SJCRH30 (cell line): ENCODE results near the gene TMEM156. TPM values are rescaled to one million over a fixed set of nuclear protein-coding genes. Genes with fewer than 3 reads are reported as not detected.
"Not testable (repeated sequence)": the region's sequence is repeated elsewhere in the genome, so short reads cannot be mapped to it uniquely, and the experiment has no call there.

ENCODE experiments used
- DNase-seq, 2 experiments: peaks; one replicate each; pipeline ENCODE4 v3.0.0-alpha.2; 2015 to 2020
- H3K27ac ChIP-seq: fragments of 250-450 bp; sonication (Bioruptor Pico); 2 replicates; pipeline ENCODE4 v1.5.1; 2020; ENCODE audit warnings: mild to moderate bottlenecking, moderate library complexity
- H3K27me3 ChIP-seq: fragments of 250-450 bp; sonication (Bioruptor Pico); 2 replicates; pipeline ENCODE4 v1.5.1; 2020; ENCODE audit warnings: mild to moderate bottlenecking, moderate library complexity
- H3K36me3 ChIP-seq: fragments of 250-450 bp; sonication (Bioruptor Pico); 2 replicates; pipeline ENCODE4 v1.5.1; 2020; ENCODE audit warnings: mild to moderate bottlenecking, moderate library complexity
- H3K4me1 ChIP-seq: fragments of 250-450 bp; sonication (Bioruptor Pico); 2 replicates; pipeline ENCODE4 v1.5.1; 2020; ENCODE audit warnings: mild to moderate bottlenecking, moderate library complexity
- H3K4me3 ChIP-seq: fragments of 250-450 bp; sonication (Bioruptor Pico); 2 replicates; pipeline ENCODE4 v1.5.1; 2020; ENCODE audit warnings: mild to moderate bottlenecking, moderate library complexity
- H3K9me3 ChIP-seq: fragments of 250-450 bp; sonication (Bioruptor Pico); replicated peaks from 2 replicates; pipeline ENCODE4 v1.5.1; 2020; ENCODE audit warnings: mild to moderate bottlenecking, moderate library complexity
- total RNA-seq: library from RNA; depleted of rRNA; stranded (reverse); fragments of >200 nt; shearing (Covaris generic); gene quantifications from 2 replicates; pipeline ENCODE4 v1.2.3, GENCODE V29; 2014

Gene TMEM156
- total RNA-seq, 1 experiment from 2014 or later = not detected

DNA sequence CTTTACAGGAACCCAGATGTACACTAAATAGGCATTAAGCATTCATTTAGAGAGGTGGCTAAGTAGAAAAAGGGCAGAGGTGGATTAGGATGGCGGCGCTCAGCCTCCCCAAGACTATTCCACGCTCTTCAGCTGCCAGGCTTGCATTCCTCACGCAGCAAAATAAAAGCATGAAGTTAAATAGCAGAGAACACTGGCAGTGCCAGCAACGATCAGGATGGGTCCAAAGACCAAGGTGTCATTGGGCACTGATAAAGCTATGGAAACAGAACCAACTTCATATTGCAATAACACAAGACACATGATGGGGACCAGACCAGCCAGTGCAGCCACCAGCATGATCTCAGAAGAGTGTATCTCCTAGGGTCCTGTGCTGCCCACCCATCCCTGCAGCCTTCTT lies 42.0 kb downstream of the TMEM156 start:
- H3K27ac ChIP-seq = no peak overlapping the region
- no peaks in the 10 kb centered on the region for H3K9me3 ChIP-seq
- H3K36me3 ChIP-seq = no peaks in the 10 kb centered on the region
- no peak for DNase-seq
- H3K4me3 ChIP-seq = no peak overlapping the region
- no peaks in the 10 kb centered on the region for H3K27me3 ChIP-seq
- H3K4me1 ChIP-seq = peaks cover 8% of the 10 kb centered on the region

DNA sequence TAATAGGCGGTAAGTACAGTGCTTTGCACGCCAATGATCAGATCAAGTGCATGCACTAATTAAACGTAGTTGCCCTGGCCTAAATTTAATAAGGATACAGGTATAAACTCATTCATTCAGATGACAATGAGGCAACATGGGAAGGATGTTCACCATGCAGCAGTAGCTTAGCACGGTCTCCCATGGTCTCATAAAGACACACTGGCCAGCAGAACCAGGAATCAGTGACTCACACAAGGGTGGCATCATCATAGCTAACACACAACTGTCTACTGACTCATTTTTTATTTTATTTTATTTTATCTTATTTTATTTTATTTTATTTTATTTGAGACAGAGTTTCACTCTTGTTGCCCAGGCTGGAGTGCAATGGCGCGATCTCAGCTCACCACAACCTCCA lies 42.7 kb downstream of the TMEM156 start:
- no peak for DNase-seq
- no peak overlapping the region for H3K4me3 ChIP-seq
- no peaks in the 10 kb centered on the region for H3K9me3 ChIP-seq
- no peak overlapping the region for H3K27ac ChIP-seq
- H3K4me1 ChIP-seq = peaks cover 15% of the 10 kb centered on the region
- no peaks in the 10 kb centered on the region for H3K27me3 ChIP-seq
- H3K36me3 ChIP-seq = no peaks in the 10 kb centered on the region

DNA sequence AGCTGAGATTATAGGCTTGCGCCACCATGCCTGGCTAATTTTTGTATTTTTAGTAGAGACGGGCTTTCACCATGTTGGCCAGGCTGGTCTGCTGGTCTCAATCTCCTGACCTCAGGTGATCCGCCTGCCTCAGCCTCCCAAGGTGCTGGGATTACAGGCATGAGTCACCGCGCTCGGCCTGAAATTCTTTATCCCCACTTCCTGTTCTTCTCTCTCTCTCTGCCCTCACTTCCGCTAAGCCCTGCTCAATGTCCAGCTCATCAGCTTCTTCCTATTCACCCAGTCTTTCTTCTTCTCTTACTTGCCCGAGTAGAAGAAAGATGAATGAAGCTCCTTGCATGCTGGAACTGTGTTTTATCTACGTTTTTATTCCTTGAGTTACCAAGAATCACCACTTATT lies 43.9 kb downstream of the TMEM156 start:
- H3K9me3 ChIP-seq, H3K4me3 ChIP-seq, H3K27ac ChIP-seq, H3K36me3 ChIP-seq, DNase-seq, H3K27me3 ChIP-seq: not testable (repeated sequence)
- H3K4me1 ChIP-seq = peaks cover 17% of the 10 kb centered on the region

DNA sequence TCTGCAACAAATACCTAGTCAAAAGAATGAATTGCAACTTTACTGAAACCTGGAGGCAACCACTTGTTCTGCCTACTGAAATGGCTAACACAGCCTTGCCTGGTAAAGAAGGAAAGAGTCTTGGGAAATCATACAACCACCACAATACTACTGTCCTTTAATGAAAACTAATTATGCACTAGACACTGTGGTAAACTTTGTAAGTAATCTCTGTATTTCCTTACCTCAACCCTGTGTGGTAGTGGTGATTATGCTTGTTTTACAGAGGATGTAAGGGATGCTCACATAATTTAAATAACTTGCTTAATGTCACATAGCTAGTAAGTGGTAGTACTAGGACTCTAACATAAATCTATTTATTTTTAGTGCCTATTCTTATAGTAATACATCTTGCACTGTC lies 44.7 kb downstream of the TMEM156 start:
- no peak overlapping the region for H3K27ac ChIP-seq

DNA sequence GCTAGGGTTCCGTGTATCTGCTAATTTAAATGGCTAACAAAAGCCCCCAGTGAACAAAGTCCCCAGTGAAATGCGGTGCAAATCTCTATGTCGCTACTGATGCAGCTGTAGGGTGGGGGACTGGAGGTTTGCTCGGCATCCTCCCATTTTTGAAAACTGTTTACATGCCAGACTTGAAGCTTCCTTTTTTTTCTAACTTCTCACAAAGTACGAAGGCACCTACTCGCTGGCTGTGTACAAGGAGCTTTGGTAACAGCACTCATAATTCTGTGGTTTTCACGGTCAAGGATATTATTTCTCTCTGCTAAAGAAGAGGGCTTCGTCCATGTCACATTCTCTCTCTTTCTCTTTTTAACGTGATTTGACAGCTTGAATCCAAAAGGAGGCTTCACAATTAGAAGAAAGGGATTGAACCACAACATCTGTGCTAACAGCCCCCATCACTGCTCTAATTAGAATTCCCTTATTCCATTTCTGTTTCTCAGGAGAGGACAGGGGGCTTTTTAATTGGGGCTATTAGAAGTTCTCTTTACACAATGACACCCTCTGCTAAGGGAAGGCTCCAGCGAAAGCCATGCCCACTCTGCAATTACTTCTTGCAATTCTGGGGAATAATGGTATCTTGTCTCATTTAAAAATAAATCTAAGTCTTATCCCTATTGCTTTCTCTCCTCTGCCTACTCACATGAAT lies 46.7 kb downstream of the TMEM156 start:
- Histone ChIP-seq H3K9me3 (no peaks in the 10 kb centered on the region), H3K4me3 (peak overlapping the region; percentile 55), H3K4me1 (peaks cover 17% of the 10 kb centered on the region), H3K27me3 (no peaks in the 10 kb centered on the region), H3K27ac (peak overlapping the region; percentile 85), H3K36me3 (no peaks in the 10 kb centered on the region)
- peak; percentile 44 to 79 for DNase-seq

More for the DNA sequence above, 44.7 kb downstream of the TMEM156 start:
- DNase-seq = no peak
- Histone ChIP-seq H3K27me3 (no peaks in the 10 kb centered on the region), H3K9me3 (no peaks in the 10 kb centered on the region), H3K36me3 (no peaks in the 10 kb centered on the region), H3K4me3 (no peak overlapping the region), H3K4me1 (peaks cover 17% of the 10 kb centered on the region)

DNA sequence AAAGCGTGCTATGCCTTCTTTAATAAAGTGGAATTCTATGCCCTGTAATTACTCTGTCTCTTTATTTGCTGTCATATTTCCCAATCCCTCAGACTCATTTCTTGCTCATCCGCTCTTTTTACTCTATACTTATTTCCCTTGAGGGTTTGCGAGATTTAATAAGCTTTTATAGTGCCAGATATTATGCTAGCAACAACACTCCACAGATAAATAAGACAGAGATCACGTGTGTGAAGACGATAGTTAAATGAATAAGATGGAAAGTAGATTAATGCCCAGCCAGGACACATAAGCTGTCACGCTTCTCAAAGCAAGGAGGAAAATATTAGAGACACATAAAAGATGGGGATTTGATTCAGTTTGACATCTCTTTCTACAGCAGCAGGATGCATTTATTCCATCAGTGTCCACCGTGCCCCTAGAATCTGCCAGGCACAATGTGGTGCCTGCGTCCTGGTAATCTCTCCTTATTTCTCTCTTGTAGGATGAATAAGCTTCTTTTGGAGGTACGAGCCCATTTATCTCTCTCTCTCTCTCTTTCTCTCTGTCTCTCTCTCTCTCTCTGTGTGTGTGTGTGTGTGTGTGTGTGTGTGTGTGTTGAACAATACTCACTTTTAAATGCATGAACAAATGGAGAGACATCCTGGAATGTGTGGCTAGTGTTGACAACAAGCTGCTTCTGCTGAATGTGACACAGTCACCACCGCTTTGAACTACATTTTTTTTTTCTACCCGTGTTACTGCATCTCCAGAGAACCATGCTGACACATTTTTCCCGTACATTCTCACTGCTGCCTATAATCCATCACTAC lies 48.2 kb downstream of the TMEM156 start:
- H3K27me3 ChIP-seq = no peaks in the 10 kb centered on the region
- H3K4me1 ChIP-seq = peaks cover 17% of the 10 kb centered on the region
- no peaks in the 10 kb centered on the region for H3K36me3 ChIP-seq
- H3K9me3 ChIP-seq = no peaks in the 10 kb centered on the region
- no peak overlapping the region for H3K4me3 ChIP-seq
- peak in 1 of 2 experiments; percentile 38 for DNase-seq
- no peak overlapping the region for H3K27ac ChIP-seq

DNA sequence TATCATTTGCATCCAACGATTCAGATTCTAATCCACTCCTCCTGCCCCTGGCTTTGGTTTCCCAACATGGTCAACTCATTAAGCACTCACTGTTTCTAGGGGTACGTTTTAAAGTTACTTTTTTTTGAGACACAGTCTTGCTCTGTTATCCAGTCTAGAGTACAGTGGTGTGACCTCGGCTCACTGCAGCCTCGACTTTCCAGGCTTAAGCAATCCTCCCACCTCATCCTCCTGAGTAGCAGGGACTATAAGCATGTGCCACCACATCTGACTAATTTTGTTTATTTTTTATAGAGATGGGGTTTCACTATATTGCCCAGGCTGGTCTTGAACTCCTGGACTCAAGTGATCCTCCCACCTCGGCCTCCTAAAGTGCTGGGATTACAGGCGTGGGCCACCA lies 48.9 kb downstream of the TMEM156 start:
- DNase-seq = no peak
- H3K27ac ChIP-seq = no peak overlapping the region
- H3K27me3 ChIP-seq = no peaks in the 10 kb centered on the region

DNA sequence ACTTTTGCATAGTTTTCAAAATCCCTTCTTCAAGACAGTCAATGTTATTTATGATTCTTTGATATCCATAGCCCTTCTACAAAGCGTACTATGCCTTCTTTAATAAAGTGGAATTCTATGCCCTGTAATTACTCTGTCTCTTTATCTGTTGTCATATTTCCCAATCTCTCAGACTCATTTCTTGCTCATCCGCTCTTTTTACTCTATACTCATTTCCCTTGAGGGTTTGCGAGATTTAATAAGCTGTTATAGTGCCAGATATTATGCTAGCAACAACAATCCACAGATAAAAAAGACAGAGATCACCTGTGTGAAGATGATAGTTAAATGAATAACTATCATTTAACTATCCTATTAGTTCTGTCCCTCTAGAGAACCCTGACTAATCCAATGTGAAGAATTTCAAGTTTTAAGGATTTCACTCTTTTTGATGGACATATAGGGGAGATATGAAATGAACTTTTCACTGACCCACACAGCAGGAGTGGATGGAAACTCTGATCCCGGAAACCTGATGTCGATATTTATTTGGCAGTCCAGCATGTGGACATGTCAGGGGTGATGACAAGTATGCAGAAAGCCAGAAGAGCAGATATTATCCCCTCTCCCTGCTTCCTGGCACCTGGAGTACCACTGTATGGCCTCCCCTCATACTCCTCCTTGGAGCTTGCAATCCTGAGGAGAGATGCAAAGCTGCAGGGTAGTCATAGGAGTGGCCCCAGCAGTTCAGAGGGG lies 49.7 kb downstream of the TMEM156 start:
- H3K4me3 ChIP-seq = no peak overlapping the region
- H3K36me3 ChIP-seq = no peaks in the 10 kb centered on the region
- DNase-seq = no peak
- no peak overlapping the region for H3K27ac ChIP-seq
- peaks cover 17% of the 10 kb centered on the region for H3K4me1 ChIP-seq
- no peaks in the 10 kb centered on the region for H3K27me3 ChIP-seq
- H3K9me3 ChIP-seq = no peaks in the 10 kb centered on the region

More for the DNA sequence above, 48.9 kb downstream of the TMEM156 start:
- no peaks in the 10 kb centered on the region for H3K36me3 ChIP-seq
- peaks cover 17% of the 10 kb centered on the region for H3K4me1 ChIP-seq
- H3K9me3 ChIP-seq = no peaks in the 10 kb centered on the region
- H3K4me3 ChIP-seq = no peak overlapping the region

DNA sequence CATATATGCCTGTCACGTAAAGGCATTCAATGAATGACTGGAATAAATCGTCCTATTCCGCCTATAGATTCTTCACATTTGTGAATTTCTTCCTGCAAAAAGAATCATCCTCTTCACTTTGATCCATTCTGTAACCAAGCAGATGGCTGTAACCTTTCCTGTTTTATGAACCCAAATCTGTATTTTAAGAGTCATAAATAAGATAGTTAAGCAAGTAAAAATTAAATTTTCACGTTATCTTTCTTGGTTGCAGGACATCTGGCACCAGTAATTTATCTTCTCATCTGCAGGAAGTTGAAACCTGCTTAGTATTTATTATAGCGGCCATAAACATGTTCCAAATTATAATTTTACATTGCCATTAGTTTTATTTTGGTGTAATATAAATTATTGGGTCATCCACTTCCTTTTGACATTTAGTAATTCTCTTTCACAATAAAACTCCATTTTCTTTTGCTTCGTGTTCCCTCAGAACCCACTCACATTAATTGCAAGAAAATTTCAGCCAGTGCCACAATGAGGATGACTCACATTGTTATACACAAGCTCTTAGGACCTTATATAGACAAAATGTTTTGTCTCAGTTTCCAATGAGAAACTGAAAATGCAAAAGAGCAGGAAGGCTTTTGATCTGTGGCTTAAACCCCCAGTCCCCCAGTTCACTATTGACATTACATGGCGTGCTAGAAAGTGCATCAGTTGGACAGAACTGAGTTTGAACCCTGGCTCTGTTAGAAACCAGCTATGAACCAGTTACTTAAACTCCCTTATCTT lies 51.1 kb downstream of the TMEM156 start:
- no peak overlapping the region for H3K27ac ChIP-seq
- H3K36me3 ChIP-seq = no peaks in the 10 kb centered on the region
- H3K9me3 ChIP-seq = no peaks in the 10 kb centered on the region
- H3K4me3 ChIP-seq = no peak overlapping the region
- H3K27me3 ChIP-seq = no peaks in the 10 kb centered on the region
- peaks cover 13% of the 10 kb centered on the region for H3K4me1 ChIP-seq
- no peak for DNase-seq

DNA sequence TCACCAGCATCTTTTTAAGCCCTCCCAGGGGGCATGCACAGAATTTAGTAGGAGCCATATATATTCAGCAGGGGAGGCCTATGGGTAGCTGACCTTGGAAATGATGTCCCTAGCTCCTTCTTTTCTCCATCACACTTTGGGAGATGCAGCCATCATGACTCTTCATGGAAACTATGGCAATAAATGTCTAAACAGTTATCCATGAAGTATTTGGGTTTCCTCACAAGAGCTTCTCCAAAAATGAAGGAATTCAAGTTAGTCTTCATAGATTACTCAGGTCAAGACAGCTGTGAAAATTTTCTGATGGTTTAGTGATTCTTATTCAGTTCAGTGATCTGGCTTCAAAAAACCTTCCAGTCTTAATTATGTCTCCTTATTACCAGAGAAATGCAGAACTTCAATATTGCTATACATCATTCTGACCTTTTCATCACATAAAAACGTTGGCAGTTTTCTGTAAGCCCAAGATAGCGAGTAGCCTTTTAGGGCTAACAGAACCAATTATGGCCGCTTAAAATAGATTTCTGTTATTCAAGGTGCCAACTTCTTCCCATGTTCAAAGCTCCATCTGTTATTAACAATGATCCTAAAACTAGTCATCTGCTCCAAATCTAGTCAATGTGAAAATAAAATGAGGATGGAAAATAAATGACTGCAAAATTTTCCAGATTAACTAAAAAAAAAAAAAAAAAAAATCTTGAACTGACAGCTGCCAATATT lies 52.5 kb downstream of the TMEM156 start:
- Histone ChIP-seq H3K4me3 (no peak overlapping the region), H3K9me3 (no peaks in the 10 kb centered on the region), H3K4me1 (peaks cover 3% of the 10 kb centered on the region), H3K27ac (no peak overlapping the region), H3K27me3 (no peaks in the 10 kb centered on the region), H3K36me3 (no peaks in the 10 kb centered on the region)
- DNase-seq = no peak

DNA sequence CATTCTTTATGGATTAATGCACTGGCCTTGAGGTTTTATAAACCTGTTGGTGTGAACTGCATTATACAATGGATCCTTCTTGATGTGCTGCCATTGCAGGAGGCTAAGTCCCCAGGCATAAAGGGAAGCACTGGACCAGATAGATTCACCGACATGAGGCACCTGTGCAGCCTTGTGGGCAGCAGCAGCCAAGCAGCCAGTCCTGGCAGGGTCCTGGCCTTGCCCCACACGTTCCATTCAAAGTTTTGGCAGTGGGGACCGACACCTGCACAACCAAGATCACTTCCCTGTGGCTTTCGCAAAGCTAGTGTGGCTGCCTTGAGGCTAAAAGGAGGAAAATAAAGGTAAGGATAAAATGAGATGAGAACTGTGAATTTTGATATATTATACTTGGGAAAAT lies 53.1 kb downstream of the TMEM156 start:
- H3K4me1 ChIP-seq = no peaks in the 10 kb centered on the region; the same call in 1 of the 2 replicates
- H3K36me3 ChIP-seq = no peaks in the 10 kb centered on the region
- no peak overlapping the region for H3K4me3 ChIP-seq
- no peak overlapping the region for H3K27ac ChIP-seq
- no peak for DNase-seq
- H3K9me3 ChIP-seq = no peaks in the 10 kb centered on the region
- H3K27me3 ChIP-seq = no peaks in the 10 kb centered on the region

DNA sequence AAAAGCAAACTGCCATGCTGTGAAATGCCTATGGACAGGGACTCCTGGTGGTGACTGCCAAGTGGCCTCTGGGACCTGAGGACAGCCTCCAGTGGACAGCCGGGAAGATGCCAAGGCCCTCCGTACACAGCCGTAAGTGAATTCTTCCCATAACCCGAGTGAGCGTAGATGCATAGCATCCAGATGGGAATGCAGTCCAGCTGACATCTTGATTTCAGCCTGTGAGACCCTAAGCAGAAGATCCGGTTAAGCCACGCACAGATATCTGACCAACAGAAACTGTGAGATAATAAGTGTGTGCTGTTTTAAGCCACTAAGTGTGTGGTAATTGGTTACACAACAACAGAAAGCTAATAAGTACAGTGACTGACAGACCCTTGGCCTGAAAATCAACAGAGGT lies 55.9 kb downstream of the TMEM156 start:
- DNase-seq = no peak
- Histone ChIP-seq H3K4me1 (no peaks in the 10 kb centered on the region), H3K36me3 (no peaks in the 10 kb centered on the region), H3K27ac (no peak overlapping the region), H3K9me3 (no peaks in the 10 kb centered on the region), H3K4me3 (no peak overlapping the region), H3K27me3 (no peaks in the 10 kb centered on the region)

DNA sequence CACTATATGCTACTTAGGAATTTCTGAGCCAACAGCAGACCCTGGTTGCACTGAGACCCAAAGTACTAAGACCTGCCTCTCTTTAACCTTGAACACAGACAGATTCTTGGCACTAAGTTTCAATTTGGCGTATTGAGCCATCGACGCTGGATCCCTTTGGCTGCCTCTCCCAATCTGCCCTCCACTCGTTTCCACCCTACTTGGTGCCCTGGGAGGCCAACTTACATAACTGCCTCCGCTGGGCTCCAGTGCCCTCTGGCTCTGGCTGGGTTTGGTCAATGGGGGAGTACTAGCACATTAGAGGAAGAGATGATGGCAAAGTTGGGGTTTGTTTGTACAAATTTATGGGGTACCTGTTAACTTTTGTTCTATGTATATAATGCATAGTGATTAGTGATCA lies 63.5 kb downstream of the TMEM156 start:
- Histone ChIP-seq H3K27ac (no peak overlapping the region), H3K4me3 (no peak overlapping the region), H3K9me3 (no peaks in the 10 kb centered on the region), H3K36me3 (no peaks in the 10 kb centered on the region), H3K4me1 (no peaks in the 10 kb centered on the region; the same call in 1 of the 2 replicates), H3K27me3 (no peaks in the 10 kb centered on the region)
- no peak for DNase-seq
